HG02973 (cell line): ENCODE data around the gene SEC11C.
"Not testable (repeated sequence)": the region's sequence is repeated elsewhere in the genome, so short reads cannot be mapped to it uniquely, and the experiment has no call there.

Experiments used
- ATAC-seq: cut with Tn5 transposase; IDR thresholded peaks from one replicate; pipeline ENCODE4 v1.9.1; 2021; ENCODE audit warnings: moderate library complexity; ENCODE audit not compliant: unreplicated experiment

The SEC11C gene

DNA sequence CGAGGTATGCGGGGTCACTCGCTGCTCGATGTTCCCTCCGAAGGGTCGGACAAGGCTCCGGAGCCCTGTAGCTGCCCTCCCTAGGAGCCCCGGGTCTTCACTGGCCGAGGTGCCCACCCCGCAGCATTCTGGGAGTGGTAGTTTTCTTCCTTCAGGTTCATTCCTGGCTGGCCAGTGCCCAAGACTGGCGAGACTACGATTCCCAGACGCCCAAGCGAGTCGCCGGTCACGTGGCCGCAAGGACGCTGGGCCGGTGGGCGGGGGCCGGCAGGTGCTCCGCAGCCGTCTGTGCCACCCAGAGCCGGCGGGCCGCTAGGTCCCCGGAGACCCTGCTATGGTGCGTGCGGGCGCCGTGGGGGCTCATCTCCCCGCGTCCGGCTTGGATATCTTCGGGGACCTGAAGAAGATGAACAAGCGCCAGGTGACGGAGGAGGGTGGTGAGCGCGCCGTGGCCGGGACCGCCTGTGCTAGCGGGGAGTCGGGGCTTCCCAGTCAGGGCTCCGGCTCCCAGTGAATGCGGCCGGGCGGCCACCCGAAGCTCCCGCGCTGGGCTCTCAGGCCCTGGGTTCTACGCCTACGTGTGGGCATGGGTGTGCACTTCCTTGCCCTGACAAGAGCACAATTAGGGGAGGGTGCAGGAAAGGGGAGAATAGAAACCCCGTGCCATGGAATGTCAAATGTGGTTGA lies at the start of gene SEC11C:
TSS of gene SEC11C (plus strand) at position 270 of the 687 bp plus-strand sequence. CDS start at position 335, 65 bp downstream.
- peak; percentile 76 for ATAC-seq

DNA sequence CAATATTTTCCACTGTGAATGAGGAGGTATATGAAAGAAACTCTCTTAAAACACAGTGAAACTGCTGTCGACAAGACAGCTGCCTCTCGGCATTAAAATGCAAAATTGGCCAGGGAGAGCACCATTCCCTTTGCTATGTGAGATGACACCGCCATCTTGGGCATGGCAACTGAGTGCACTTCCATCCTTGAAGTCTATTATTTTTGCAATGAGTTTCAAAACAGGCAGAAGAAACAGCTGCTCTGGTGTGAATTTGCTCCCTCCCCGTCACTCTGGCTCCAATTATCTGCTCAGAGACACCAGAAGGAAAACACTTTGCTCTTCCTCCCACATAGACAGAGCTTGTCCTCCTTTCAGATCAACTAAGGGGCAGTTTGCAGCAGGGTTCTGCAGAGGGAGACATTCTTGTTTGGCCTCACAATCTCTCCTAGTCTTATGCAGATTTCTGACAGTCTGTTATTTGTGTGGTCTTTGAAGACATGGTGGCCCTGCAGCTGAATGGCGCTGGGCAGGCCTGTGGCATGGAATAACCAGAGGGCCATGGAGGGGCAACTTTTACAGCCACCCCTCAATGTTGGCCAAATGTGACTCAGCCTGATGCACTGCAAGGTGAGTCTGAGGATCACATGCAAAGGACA lies 48.6 kb upstream of the SEC11C start:
- ATAC-seq = no peak

DNA sequence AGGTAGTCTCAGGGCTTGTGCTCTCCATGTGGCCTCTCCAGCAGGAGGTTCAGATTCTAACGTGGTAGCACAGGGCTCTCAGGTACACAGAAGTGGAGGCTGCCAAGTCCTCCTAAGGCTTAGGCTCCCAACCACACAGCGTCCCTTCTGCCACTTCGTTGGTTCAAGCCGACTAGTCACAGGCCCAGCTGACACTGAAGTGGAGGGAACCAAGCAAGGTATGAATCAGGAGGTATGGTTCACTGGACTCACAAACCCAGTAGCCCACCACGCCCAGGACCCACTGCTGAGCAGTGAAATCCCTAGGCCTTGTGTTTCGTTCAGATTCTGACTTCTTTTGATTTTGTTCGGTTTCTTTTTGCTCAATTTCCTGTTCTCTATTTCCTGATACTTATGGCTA lies 46.0 kb upstream of the SEC11C start:
- ATAC-seq = no peak

DNA sequence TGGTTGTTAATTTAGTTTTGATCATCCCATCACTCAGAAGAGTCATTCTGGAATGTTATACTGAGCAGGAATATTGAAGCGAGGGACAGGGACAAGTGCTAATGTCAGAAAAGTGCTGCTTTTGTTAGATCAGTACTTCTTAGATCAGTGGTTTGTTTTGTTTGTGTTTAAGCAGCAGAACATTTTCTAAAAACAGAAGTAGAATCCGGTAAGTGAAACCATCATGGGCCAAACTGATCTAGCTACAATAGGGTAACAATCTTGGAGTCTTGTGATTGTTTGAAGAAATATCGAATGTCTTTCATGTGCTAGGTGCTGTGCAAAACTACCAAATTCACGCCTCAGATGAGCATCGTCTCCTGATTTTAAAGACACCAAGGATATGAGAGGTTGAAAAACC lies 45.1 kb upstream of the SEC11C start:
- ATAC-seq = no peak

DNA sequence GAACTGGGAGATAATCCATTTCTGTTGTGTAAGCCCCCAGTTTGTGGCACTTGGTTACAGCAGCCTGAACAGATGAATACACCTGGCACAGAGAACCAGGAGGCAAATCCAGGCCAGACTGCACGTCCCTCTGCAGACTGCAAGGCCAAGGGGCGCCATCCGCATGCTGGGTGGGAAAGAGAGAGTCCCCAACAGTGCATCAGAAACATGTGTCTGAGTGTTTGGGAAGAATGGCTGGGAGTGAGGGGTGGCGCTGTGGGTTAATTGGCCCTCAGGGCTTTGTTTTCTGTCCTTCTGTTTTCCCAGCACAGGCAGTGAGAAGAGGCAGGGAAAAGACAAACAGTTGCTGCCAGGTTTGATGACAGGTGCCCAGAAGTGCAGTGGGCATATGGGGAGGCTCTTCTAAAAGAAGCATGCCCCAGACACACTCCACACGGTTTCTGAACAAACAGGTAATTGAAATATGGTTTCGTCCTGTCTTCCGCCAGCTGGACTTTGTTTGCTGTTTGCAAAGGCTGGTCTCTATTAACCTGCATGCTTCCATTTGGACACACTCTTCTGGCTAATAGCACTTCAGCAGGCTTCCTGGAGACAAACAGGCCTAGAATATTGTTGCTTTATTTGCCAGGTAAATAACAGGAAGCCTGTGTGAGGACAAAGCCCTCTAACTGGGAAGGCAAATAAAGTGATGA lies 43.4 kb upstream of the SEC11C start:
- no peak for ATAC-seq

DNA sequence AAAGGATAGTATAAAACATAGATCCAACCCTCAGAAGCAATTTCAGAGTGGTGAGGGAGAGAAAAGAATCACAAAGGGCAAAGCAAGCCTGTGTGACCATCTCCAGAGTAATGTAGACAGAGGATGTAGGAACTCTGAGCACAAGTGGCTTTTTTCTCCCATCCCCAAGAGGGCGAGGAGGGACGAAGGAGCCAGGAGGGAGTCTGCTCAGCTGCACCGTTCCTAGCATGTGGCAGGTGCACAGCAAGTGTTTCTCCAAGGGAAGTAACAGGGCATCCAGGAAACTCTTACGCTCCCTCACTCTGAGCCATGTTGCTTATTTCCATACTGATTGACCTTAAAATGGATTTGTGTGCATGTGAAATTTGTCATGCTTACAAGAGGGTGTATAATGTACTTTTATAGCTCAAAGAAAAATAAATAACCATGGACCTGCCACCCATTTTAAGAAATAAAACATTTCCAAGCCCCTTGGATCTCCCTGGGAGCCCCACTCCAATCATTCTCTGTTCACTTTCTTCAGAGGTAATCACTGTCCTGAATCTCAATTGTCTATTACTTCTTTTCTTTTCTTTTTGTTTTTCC lies 37.8 kb upstream of the SEC11C start:
- ATAC-seq = no peak

DNA sequence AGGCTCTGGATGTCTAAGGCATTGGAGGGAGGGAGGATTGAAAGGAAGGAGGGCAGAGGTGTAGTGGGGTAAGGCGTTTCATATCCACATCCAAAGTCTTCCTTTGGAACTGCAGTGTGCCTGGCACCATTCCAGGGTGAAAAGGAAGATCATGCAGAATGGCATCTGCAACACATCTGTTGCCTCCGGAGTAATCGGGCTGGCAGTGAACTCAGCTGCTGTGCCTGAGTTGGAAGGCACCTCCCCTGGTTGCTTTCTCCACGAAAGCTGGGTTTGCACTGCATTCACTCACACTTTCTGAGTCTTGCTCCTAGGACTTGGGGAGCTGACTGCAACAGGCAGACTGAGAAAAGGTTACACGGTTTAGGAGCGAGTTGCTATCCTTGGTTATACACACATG lies 30.3 kb upstream of the SEC11C start:
- no peak for ATAC-seq

DNA sequence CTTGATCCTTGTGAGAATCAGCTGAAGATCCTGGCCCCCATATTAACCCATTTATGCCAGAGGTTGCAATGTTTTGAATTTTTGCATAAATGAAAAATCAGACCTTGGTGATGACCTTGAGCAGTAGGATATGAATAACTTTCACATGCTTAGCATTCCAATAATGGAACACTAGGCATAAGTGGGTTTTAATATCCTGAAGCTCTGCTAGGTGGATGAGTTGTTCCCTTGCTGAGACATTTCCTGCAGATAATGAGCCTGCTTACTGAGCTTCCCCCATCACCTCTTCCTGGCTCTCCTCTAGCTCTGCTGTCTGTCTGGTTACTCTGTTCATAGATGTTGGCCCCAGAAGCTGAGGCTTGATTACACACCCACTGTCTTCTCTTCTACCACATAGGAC lies 25.5 kb upstream of the SEC11C start:
- no peak for ATAC-seq

DNA sequence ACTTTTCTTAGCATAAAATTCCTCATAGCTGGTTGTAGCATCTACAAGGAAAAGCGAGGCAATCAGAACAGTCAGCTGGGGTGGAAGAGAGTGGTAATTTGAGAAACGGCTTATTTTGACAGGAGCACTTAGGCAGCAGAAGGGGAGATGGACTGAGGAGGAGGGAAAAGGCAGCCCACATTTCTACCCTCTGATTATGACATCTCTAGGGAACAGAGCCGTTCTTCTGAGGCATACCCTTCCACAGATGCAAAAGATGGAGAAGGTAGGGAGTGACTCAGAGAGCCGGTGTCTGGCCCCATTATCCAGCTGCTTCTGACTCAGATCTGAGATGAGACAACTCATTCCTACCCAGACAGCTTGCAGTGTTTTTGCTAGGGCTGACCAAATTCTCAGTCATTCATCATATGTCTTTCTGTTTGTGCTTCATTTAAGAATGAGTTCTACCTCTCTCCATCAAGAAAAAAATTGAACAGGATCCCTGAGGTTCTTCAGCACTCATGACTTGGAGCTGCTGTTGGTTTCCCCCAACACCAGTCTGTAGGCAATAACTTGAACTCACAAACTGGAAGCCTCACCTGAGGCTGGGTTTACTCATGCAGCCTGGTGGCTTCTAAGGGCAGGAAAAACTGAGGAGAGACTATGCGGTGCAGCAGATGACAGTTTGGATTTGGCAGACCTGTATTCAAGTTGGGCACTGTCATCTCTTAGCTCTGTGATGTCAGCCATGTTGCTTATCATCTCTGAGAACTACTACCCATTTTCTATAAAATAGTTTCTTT lies 15.9 kb upstream of the SEC11C start:
- ATAC-seq = peak; percentile 73

DNA sequence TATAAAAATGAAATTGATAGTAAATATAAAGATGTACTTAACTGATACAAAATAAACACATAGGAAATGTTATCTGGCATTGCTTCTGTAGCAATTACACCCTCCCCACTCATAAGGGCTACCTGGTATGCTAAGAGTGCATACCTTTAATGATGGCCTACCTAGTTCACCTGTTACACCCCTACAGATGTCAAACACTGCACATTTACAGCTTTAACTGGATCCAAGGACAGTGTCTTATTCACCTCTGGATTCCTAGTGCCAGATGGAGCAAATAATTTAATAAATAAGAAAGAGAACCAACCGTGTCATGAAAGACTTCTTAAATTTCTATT lies 15.3 kb upstream of the SEC11C start:
- no peak for ATAC-seq

DNA sequence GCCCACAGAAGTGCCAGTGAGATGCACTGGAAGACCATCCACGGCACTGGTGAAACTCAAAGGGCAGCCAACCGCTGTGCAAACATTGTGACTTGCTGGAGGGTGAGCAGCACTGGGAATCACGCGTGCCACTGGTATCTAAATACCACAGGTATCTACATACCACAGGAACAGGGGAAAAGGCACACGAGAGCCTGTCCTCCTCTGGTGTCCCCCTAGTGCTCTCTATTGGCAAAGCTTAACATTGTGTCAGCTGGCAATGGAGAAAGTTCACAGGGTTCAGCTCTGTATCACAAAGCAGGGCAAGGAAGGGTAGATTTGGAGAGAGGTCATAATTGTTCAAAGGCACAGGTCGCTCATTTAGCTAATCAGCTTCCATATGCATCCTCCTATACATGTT lies 12.6 kb upstream of the SEC11C start:
- ATAC-seq = no peak

DNA sequence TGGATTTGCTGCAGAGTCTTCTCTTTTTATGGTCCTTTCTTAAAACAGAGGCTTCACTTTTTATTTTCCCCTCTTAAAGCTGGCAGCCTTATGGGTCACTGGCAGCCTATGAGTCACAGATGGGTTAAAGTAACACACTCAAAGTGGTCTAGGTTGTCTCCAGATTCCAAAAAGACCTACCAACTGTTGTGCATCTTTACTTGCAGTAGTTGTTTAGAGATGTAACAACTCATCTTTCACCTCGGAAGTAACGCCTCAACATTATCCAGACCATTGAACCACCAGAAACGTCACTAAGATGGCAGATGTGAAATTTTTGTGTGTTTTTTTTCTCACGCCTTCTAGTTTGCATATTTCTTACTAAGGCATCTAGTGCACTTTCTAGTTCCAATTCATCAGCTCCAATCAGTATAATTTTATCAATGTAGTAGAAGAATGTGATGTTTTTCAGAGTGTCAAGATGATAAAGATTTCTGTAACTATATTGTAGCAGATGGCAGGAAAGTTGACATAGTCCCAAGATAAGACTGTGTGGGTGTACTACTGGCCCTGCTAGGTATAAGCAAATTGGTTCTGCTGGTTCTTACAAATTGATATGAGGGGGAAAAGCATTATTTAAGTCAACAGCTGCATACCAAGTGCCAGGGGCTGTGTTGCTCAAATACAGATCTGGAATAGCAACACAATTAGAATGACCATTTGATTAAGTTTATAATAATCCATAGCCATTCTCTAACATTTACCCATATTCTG lies 9.6 kb upstream of the SEC11C start:
- ATAC-seq = no peak

DNA sequence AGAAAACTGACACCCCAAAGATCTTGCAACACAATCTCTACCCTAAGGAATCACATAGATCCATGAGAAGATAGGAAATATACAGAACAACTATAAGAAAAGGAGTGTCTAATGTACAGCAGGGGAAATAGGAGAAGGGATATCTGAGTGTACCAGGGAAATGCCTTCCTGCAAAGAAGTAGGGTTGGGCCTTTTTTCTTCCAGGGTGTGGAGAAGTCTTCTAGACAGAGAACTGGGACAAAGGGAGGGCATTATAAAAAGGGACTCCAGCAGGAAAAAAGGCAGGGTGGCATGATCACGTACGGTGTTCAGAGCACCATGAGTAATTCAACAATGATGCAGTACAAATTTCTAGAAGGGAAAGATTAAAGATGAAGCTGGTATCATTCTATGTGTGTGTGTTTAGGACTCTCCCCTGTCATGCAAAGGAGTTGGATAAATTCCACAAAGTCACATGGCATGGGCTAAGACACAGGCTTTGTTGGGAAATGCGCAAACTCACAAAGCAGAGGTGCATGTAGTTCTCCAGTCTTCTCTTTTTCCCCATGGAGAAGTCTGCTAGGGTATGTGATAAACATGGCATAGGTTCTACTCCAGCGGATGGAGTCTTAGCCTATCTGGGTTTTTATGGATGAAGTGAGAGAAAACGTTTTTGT lies 6.7 kb upstream of the SEC11C start:
- ATAC-seq = no peak

DNA sequence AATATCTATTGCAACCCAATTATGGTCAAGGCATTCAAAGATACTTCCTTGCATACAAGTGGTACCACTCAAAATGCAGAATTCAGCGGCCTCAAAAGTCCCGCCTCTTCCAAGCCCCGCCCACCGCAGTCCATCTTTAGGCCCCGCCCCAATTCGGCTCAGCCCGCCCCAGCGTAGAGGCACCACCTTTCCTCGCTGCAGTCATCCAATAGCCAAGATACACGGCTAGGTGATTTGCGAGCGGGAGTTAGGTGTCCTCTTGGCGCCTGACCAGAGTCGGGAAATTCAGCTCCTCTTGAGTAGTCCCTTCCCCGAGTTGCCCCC lies 431 bp upstream of the SEC11C start:
- peak; percentile 58 for ATAC-seq

DNA sequence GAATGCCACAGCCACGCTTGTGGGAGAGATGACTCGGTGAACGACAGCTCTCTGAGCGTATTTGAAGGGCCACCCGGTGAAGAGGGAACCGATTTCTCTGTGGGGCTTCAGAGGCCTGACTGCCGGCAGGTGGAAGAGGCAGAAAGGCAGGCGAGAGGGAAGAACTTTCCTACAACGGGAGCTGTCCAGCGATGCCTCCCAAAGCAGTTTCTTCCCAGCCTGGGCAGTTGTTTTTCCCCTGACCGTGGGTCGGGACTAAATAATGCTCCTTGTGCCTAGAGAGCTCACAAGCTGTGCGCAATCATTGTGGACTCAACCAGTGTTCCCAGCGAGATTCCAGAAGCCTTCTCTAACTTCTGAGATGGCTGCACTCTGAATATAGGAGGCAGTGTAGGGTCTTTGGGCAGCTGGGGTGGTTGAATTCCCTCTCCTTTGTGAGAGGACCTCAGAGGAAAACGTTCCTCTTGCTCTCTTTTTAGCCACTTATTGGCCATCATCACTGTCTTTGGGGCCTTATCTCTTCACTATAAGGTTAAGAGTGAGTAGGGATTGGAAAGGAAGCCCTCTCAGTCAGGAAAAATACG lies 710 bp downstream of the SEC11C start:
- peak; percentile 3 for ATAC-seq

DNA sequence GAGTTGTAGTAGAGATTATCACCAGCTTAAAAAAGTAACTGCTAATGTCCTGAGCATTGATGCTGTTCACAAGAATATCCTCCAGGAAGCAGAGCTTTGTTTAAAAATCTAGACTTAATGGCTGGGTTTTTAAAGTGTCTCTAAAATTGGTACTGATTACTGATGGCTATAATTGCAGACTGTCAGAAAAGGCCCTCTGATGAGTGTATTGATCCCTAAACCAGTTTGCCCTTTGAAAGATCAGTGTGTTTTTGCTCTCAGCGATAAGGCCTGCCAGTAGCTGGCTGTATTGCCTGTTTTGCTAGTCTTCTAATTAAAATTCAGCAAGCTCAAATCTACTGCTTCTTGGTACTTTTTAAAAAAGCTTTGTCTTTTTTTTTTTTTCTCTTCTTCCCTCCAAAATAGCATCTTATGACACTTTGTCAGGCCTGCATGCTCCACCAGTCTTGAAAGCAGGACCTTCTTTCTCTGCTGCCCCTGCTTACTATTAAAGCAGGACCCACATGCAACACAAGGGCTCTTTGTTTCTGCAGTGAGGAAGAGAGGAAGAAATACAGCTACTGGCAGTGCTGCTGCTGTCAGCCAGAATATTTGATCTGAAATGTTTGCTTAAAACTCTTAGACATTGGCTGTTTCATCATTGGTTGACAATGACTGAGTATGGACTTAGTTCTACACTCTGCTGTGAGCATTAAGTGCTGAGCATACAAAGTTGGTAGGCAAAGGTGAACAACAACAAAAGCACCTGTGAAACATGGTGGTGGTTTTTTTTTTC lies 1.8 kb downstream of the SEC11C start:
- ATAC-seq = no peak

DNA sequence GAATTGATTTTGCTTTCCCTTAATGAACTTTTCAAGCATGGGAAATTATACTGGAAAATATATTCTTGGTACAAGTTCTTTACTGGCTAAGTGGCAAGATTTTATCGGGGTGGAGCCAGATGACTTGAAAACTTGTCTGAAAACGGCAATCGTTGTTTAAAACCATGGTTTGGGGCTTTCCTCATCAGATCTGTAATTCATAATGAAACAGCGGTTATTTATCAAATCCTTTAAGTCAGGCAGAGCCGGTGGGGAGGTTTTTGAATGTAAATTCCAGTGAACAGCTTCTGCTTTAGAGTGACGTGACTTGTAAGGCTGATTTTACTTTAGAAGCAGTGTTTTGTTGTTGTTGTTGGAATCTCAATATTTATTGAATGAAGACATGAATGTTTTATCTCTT lies 2.6 kb downstream of the SEC11C start:
- no peak for ATAC-seq

DNA sequence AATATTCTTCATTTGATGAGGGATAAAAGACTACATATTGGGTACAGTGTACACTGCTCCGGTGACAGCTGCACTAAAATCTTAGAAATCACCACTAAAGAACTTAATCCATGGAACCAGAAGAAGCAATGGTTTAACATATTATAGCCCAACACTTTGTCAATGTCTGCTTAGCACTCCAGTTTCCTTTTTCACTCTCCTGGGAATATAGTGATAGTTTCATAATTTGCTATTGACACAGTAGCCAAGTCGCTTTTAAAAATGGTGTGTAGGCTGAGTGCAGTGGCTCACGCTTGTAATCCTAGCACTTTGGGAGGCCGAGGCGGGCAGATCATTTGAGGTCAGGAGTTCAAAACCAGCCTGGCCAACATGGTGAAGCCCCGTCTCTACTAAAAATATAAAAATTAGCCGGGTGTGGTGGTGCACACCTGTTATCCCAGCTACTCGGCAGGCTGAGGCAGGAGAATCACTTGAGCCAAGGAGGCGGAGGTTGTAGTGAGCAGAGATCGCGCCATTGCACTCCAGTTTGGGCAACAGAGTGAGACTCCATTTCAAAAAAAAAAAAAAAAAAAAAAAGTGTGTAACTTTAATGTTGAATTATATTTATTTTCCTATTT lies 3.2 kb downstream of the SEC11C start:
- ATAC-seq = not testable (repeated sequence)

DNA sequence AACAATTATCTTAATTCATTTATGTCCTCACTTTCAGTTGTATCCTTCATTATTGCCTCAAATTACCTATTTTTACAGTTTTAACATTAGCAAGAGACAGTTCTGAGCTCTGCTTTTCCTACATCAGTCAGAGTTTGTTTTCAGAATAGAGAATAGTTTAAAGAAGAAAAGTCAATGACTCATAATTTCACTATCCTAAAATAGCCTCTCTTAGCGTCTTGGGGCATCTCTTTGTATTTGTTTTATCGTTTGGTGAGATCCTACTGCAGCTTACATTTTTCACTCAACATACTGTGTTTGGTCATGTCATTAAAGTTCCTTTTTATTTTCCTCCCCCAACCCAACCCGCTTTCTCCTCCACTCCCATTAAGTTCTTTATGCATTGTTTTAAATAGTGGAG lies 3.8 kb downstream of the SEC11C start:
- ATAC-seq = peak; percentile 15
